H54 (cell line): ENCODE measurements around the gene MACF1.

Experiments
- DNase-seq: peaks from one replicate; pipeline ENCODE4 v3.0.0; 2011; ENCODE audit warnings: low spot score, mixed read lengths; ENCODE audit not compliant: insufficient read length
- FAIRE-seq: peaks from 3 replicates; lab custom pipeline; 2011; peaks lifted over from hg19 to GRCh38; lab: Jason Lieb, UNC
- POLR2A ChIP-seq: IDR thresholded peaks from 2 replicates; pipeline ENCODE4 v1.6.1; 2011; ENCODE audit warnings: low read depth, mild to moderate bottlenecking, low read length

The MACF1 gene

GRCh38 chr1:39394059-39394458, 189.6 kb downstream of the MACF1 start:
- TF ChIP-seq POLR2A: no peak
- no peak for DNase-seq
- FAIRE-seq: no peak

- DNase-seq: no peak
- no peak for FAIRE-seq
- TF ChIP-seq POLR2A: no peak
These were observed 190.1 kb downstream of the MACF1 start for GRCh38 chr1:39394598-39394997.

GRCh38 chr1:39395357-39395831, 190.9 kb downstream of the MACF1 start:
- FAIRE-seq: peak; percentile 92
- peak; percentile 69 for DNase-seq
- no peak for TF ChIP-seq POLR2A

GRCh38 chr1:39396671-39397070, 192.2 kb downstream of the MACF1 start:
- no peak for TF ChIP-seq POLR2A
- DNase-seq: no peak
- FAIRE-seq: no peak

GRCh38 chr1:39397487-39397886, 193.0 kb downstream of the MACF1 start:
- DNase-seq: no peak
- TF ChIP-seq POLR2A: no peak
- FAIRE-seq: no peak

GRCh38 chr1:39398278-39399021, 194.0 kb downstream of the MACF1 start:
- FAIRE-seq (peak; percentile 97), DNase-seq (peak; percentile 85)
- TF ChIP-seq POLR2A: no peak

- FAIRE-seq: no peak
- no peak for DNase-seq
- no peak for TF ChIP-seq POLR2A
These were observed 196.6 kb downstream of the MACF1 start for GRCh38 chr1:39401106-39401505.

- no peak for DNase-seq
- no peak for TF ChIP-seq POLR2A
- no peak for FAIRE-seq
These were observed 200.4 kb downstream of the MACF1 start for GRCh38 chr1:39404876-39405275.

GRCh38 chr1:39405358-39405757, 200.9 kb downstream of the MACF1 start:
- DNase-seq (no peak), FAIRE-seq (no peak)
- no peak for TF ChIP-seq POLR2A

GRCh38 chr1:39406533-39407450, 202.3 kb downstream of the MACF1 start:
- TF ChIP-seq POLR2A: no peak
- FAIRE-seq: no peak
- no peak for DNase-seq

GRCh38 chr1:39407510-39407895, 203.0 kb downstream of the MACF1 start:
- no peak for FAIRE-seq
- no peak for DNase-seq
- TF ChIP-seq POLR2A: no peak

- DNase-seq: no peak
- FAIRE-seq: no peak
- peak; percentile 69 for TF ChIP-seq POLR2A
These were observed 203.6 kb downstream of the MACF1 start for GRCh38 chr1:39407896-39408640.

GRCh38 chr1:39408641-39409054, 204.2 kb downstream of the MACF1 start:
- TF ChIP-seq POLR2A: no peak
- FAIRE-seq (no peak), DNase-seq (peak; percentile 95)
